HCT116 (cell line): Measurements from ENCODE around the gene SETD3. TPM values are rescaled to one million over a fixed set of nuclear protein-coding genes. Genes with fewer than 3 reads are reported as not detected.

ENCODE experiments used
- ATAC-seq: fragments of 200-7000 bp; cut with Tn5 transposase; 2 replicates; pipeline ENCODE4 v1.9.1; 2020; ENCODE audit warnings: mild to moderate bottlenecking, moderate library complexity
- BruUV-seq: library from RNA; stranded (reverse); fragments of 400-500 nt; replicated peaks from 2 replicates; lab custom pipeline; 2021; lab: Mats Ljungman, UMichigan
- CTCF ChIA-PET: fragments of 300-600 bp; sonication (Branson Sonifier 250); formaldehyde crosslinking; loops from one replicate; lab custom pipeline; 2021; ENCODE audit warnings: antibody characterized with exemption; lab: Charles Lee
- POLR2A ChIA-PET: fragments of 300-600, 350-600 bp; sonication (Branson Sonifier 250); formaldehyde crosslinking; loops from one replicate; lab custom pipeline; 2021; ENCODE audit warnings: antibody characterized with exemption; lab: Charles Lee
- RAD21 ChIA-PET, 2 experiments: fragments of 300-600 bp; sonication (Branson Sonifier 250); formaldehyde crosslinking; loops; one replicate each; lab custom pipeline; 2023; ENCODE audit warnings: low total read pairs in 2 of 2; ENCODE audit not compliant: uncharacterized antibody in 2 of 2, unreplicated experiment in 2 of 2, low non-redundant PET in 1 of 2; lab: Charles Lee
- DNase-seq: peaks from one replicate; pipeline ENCODE4 v3.0.0-alpha.2; 2010; ENCODE audit warnings: low read depth, low spot score
- H2AFZ ChIP-seq: fragments of 200-600 bp; shearing (Covaris generic), sonication (generic); 2 replicates; pipeline ENCODE4 v1.6.1; 2017; ENCODE audit warnings: low read depth, mixed run types, mixed read lengths, antibody characterized with exemption, low read length; ENCODE audit not compliant: poor library complexity, severe bottlenecking
- H3K27ac ChIP-seq: 2 replicates; pipeline ENCODE4 v1.5.1; 2012; ENCODE audit warnings: low read depth, low read length
- H3K27me3 ChIP-seq: fragments of 200-600 bp; sonication (generic); 2 replicates; pipeline ENCODE4 v1.6.1; 2016; ENCODE audit warnings: mixed run types, low read length, mixed read lengths; ENCODE audit not compliant: insufficient read depth
- H3K36me3 ChIP-seq, 2 experiments: fragments of 200-500 bp in 1 of 2; fragments of 200-600 bp in 1 of 2; sonication (Bioruptor generic) in 1 of 2; sonication (generic) in 1 of 2; 2 replicates each; pipeline versions ENCODE4 v1.5.1 to v1.6.1; 2014 to 2016; ENCODE audit warnings: low read length in 2 of 2, inconsistent platforms in 1 of 2, mixed read lengths in 1 of 2, mixed run types in 1 of 2; ENCODE audit not compliant: insufficient read depth in 2 of 2, control insufficient read depth in 1 of 2
- H3K4me1 ChIP-seq, 2 experiments: fragments of 200-600 bp in 1 of 2; sonication (generic) in 1 of 2; 2 replicates each; pipeline versions ENCODE4 v1.5.1 to v1.6.1; 2012 to 2017; ENCODE audit warnings: low read length in 2 of 2, inconsistent platforms in 1 of 2, mild to moderate bottlenecking in 1 of 2, mixed read lengths in 1 of 2, mixed run types in 1 of 2, moderate library complexity in 1 of 2; ENCODE audit not compliant: insufficient read depth in 2 of 2, control insufficient read depth in 1 of 2
- H3K4me2 ChIP-seq: fragments of 200-600 bp; sonication (generic); 2 replicates; pipeline ENCODE4 v1.6.1; 2017; ENCODE audit warnings: mixed run types, low read length, mixed read lengths
- H3K4me3 ChIP-seq, 2 experiments: fragments of 200-600 bp in 1 of 2; sonication (generic) in 1 of 2; replicated peaks in 1 of 2; 2 replicates each; pipeline ENCODE4 v1.5.1; 2011 to 2016; ENCODE audit warnings: low read length in 2 of 2, control low read depth in 1 of 2, low read depth in 1 of 2, mild to moderate bottlenecking in 1 of 2, mixed read lengths in 1 of 2, mixed run types in 1 of 2
- H3K79me2 ChIP-seq: fragments of 200-600 bp; sonication (generic); 2 replicates; pipeline ENCODE4 v1.6.1; 2017; ENCODE audit warnings: mild to moderate bottlenecking, mixed run types, low read length, moderate library complexity, mixed read lengths; ENCODE audit not compliant: insufficient read depth
- H3K9ac ChIP-seq: fragments of 200-600 bp; sonication (generic); 2 replicates; pipeline ENCODE4 v1.6.1; 2016; ENCODE audit warnings: low read length, mixed read lengths
- H3K9me2 ChIP-seq: fragments of 200-600 bp; sonication (generic), shearing (Covaris generic); 2 replicates; pipeline ENCODE4 v1.6.1; 2017; ENCODE audit warnings: mixed run types, mild to moderate bottlenecking, moderate library complexity; ENCODE audit not compliant: insufficient read depth
- H3K9me3 ChIP-seq, 2 experiments: fragments of 200-500 bp in 1 of 2; fragments of 200-600 bp in 1 of 2; sonication (Bioruptor generic) in 1 of 2; sonication (generic) in 1 of 2; 2 replicates each; pipeline ENCODE4 v1.6.1; 2014 to 2017; ENCODE audit warnings: low read length in 2 of 2, mixed read lengths in 2 of 2, inconsistent platforms in 1 of 2, low read depth in 1 of 2, mild to moderate bottlenecking in 1 of 2, mixed run types in 1 of 2, moderate library complexity in 1 of 2; ENCODE audit not compliant: control insufficient read depth in 1 of 2, insufficient read depth in 1 of 2
- H4K20me1 ChIP-seq: fragments of 200-600 bp; sonication (generic), shearing (Covaris generic); 2 replicates; pipeline ENCODE4 v1.6.1; 2017; ENCODE audit warnings: mixed run types, mild to moderate bottlenecking, moderate library complexity; ENCODE audit not compliant: insufficient read depth
- CEBPB ChIP-seq: IDR thresholded peaks from 2 replicates; pipeline ENCODE4 v1.6.1; 2012; ENCODE audit warnings: low read depth
- EGR1 ChIP-seq: IDR thresholded peaks from 2 replicates; pipeline ENCODE4 v1.6.1; 2012; ENCODE audit warnings: low read depth
- ELF1 ChIP-seq: IDR thresholded peaks from 2 replicates; pipeline ENCODE4 v1.6.1; 2012; ENCODE audit warnings: low read depth, borderline replicate concordance
- EZH2 ChIP-seq: fragments of 200-600 bp; sonication (generic); IDR thresholded peaks from 2 replicates; pipeline ENCODE4 v1.6.1; 2017; ENCODE audit warnings: antibody characterized with exemption, mixed run types
- POLR2A ChIP-seq: IDR thresholded peaks from 2 replicates; pipeline ENCODE4 v1.7.0; 2011; ENCODE audit warnings: borderline replicate concordance; ENCODE audit not compliant: insufficient read depth, insufficient read length; ENCODE audit errors: extremely low read depth
- POLR2AphosphoS5 ChIP-seq: IDR thresholded peaks from 2 replicates; pipeline ENCODE4 v1.6.1; 2011; ENCODE audit warnings: mild to moderate bottlenecking, low read depth, low read length, moderate library complexity
- SIN3A ChIP-seq: IDR thresholded peaks from 2 replicates; pipeline ENCODE4 v1.6.1; 2012; ENCODE audit warnings: low read depth
- SP1 ChIP-seq: IDR thresholded peaks from 2 replicates; pipeline ENCODE4 v1.6.1; 2012; ENCODE audit warnings: low read depth
- SRF ChIP-seq: IDR thresholded peaks from 2 replicates; pipeline ENCODE4 v1.6.1; 2012; ENCODE audit warnings: low read depth
- TCF7L2 ChIP-seq: IDR thresholded peaks from 2 replicates; pipeline ENCODE4 v1.7.0; 2011; ENCODE audit warnings: borderline replicate concordance, inconsistent platforms; ENCODE audit not compliant: insufficient read depth, insufficient read length; ENCODE audit errors: extremely low read depth
- YY1 ChIP-seq: IDR thresholded peaks from 2 replicates; pipeline ENCODE4 v1.6.1; 2011; ENCODE audit warnings: low read length, low read depth, moderate library complexity, mild to moderate bottlenecking; ENCODE audit not compliant: insufficient replicate concordance; ENCODE audit errors: extremely low read depth
- ZFX ChIP-seq: fragments of 450-650 bp; IDR thresholded peaks from 2 replicates; pipeline ENCODE4 v1.6.1; 2017
- intact Hi-C: fragments of 100-400 bp; cut with micrococcal nuclease; formaldehyde crosslinking; loops from 2 replicates; pipeline ENCODE4 v1.10.0; 2022
- total RNA-seq: library from RNA; stranded (reverse); gene quantifications from one replicate; pipeline ENCODE4 v1.2.1, GENCODE V29; 2021; ENCODE audit not compliant: unreplicated experiment
- TF ChIP-seq, protein P1 (sequence below), 3 experiments: fragments of 200-600 bp in 1 of 3; sonication (generic) in 1 of 3; IDR thresholded peaks in 2 of 3; conservative IDR thresholded peaks in 1 of 3; 2 replicates each; pipeline ENCODE4 v1.5.1; 2012 to 2017; ENCODE audit warnings: low read depth in 2 of 3, low read length in 2 of 3, antibody characterized with exemption in 1 of 3, borderline replicate concordance in 1 of 3, control low read depth in 1 of 3, mild to moderate bottlenecking in 1 of 3, mixed read lengths in 1 of 3, mixed run types in 1 of 3, moderate library complexity in 1 of 3; ENCODE audit not compliant: insufficient read depth in 1 of 3
- TF ChIP-seq, protein P2 (sequence below): IDR thresholded peaks from 2 replicates; pipeline ENCODE4 v1.6.1; 2012

SETD3 gene
- total RNA-seq, 1 experiment from 2014 or later = 46.6 TPM

DNA sequence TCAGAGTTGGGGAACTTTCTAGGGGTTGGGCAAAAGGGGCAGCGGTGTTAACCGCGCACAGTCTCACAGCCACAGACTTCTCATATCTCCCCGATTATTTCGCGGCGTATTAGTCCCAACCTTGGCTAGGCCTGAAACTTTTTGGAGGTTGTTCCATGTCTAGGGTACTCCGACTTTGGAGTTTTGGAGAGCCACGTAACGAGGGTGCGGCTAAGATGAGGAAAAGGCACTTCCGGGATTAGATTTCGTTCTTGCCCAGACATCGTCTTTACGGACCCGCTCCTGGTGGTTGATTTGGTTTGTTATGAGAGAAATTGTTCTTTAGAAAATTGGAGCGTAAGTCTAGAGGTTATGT, 1.1 kb upstream of the SETD3 start:
- Histone ChIP-seq H3K36me3 (no peaks in the 10 kb centered on the region), H3K4me1 (peaks cover 10 to 18% of the 10 kb centered on the region in 2 experiments; a peak in 3 of 4 replicates), H2AFZ (no peak overlapping the region), H3K4me2 (peak overlapping the region; percentile 96), H3K4me3 (peak overlapping the region; percentile 76 to 89), H3K9me2 (no peaks in the 10 kb centered on the region), H3K27ac (peak overlapping the region; percentile 66), H3K9ac (peak overlapping the region; percentile 93), H3K27me3 (no peaks in the 10 kb centered on the region), H3K79me2 (peaks cover 90% of the 10 kb centered on the region), H3K9me3 (no peaks in the 10 kb centered on the region), H4K20me1 (peaks cover 23% of the 10 kb centered on the region; the same call in 1 of the 2 replicates)
- POLR2A ChIA-PET = interaction anchor here (1.0 to 1.2 kb wide), 3 partner anchors 10 to 119 kb away, joined by 3 to 5 read pairs (median 4); no protein-coding TSS in a partner anchor
- no peak for ATAC-seq
- no peak for DNase-seq
- TF ChIP-seq ELF1 (peak; percentile 57), EZH2 (no peak)
- CTCF ChIA-PET = no interaction called here
- RAD21 ChIA-PET = no interaction called here
- no TSS peak for BruUV-seq
- intact Hi-C loops = loop anchor here (2.0 kb wide), 1 partner anchor 123 kb away; the partner anchor contains the start of gene CCDC85C

DNA sequence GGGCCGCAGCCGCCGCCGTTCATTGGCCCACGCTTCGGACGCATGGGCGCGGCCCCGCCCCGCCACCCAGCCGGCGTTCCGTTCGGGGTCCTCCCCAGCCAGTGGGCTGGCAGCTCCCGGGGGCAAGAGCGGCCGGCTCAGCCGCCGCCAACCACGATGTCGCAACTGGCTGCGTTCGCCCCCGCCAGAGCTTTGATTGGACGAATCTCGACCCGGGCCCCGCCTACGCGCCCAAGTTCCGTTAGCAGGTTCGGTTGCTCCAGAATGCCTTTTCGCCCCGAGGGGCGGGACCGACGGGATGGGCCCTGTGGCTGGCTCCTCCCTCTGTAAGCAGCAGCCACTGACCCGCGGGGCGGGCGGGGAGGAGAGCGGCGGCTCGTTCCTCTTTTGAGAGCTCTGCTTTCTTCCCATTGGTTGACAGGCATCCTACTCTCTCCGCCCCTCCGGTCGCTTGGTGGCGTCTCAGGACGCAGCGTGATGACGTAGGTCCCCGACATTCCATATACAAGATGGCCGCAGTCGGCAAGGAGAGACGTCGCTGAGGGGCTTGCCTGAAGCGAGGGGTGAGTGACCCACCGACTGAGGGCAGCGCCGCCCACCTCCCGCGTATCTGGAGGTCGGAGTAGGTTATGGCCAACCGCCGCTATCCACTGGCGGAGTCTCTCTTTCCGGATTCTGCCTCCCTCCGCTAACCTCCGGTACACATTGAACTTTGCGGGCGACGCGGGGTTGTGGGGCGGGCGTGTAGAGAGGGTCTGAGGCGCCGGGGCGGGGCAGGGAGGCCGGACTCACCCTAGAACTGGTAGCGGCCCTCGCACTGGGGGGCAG, 472 bp upstream of the SETD3 start, which contains the start of gene CCNK:
Gene CCNK, plus strand, starts transcription at position 493 of the 828 bp plus-strand sequence. CDS start 11,269 bp downstream, outside the sequence.
- peak within 1 kb of the TSS; percentile 86 for H3K27ac ChIP-seq
- peak within 1 kb of the TSS; percentile 93 for H3K9ac ChIP-seq
- ChIA-PET CTCF (interaction anchor here (0.6 to 0.9 kb wide), 4 partner anchors 88 to 203 kb away, joined by 3 to 4 read pairs (median 4); partner anchors contain the start of gene CYP46A1), POLR2A (interaction anchor here (1.0 to 1.2 kb wide), 4 partner anchors 11 to 119 kb away, joined by 3 to 5 read pairs (median 4); no protein-coding TSS in a partner anchor)
- DNase-seq = peak; percentile 99
- peak within 1 kb of the TSS; percentile 96 for H3K4me2 ChIP-seq
- H3K9me2 ChIP-seq = no peaks in the 10 kb centered on the region
- H3K9me3 ChIP-seq = no peaks in the 10 kb centered on the region
- no peaks in the 10 kb centered on the region for H3K36me3 ChIP-seq
- TF ChIP-seq CEBPB = peak; percentile 92
- TF ChIP-seq TCF7L2 = peak; percentile 18
- peak; percentile 96 for TF ChIP-seq SP1
- TF ChIP-seq, protein P1, sequence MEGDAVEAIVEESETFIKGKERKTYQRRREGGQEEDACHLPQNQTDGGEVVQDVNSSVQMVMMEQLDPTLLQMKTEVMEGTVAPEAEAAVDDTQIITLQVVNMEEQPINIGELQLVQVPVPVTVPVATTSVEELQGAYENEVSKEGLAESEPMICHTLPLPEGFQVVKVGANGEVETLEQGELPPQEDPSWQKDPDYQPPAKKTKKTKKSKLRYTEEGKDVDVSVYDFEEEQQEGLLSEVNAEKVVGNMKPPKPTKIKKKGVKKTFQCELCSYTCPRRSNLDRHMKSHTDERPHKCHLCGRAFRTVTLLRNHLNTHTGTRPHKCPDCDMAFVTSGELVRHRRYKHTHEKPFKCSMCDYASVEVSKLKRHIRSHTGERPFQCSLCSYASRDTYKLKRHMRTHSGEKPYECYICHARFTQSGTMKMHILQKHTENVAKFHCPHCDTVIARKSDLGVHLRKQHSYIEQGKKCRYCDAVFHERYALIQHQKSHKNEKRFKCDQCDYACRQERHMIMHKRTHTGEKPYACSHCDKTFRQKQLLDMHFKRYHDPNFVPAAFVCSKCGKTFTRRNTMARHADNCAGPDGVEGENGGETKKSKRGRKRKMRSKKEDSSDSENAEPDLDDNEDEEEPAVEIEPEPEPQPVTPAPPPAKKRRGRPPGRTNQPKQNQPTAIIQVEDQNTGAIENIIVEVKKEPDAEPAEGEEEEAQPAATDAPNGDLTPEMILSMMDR (IDR thresholded peaks at IDR 0.05 in 2 of 3, conservative IDR thresholded peaks at IDR 0.05 in 1 of 3; ENCODE audit: borderline replicate concordance in 1 of 3, insufficient read depth in 1 of 3, low read depth in 2 of 3, low read length in 2 of 3) = no peak
- no peak for TF ChIP-seq ZFX
- TF ChIP-seq EGR1 = peak; percentile 98
- TF ChIP-seq, protein P2, sequence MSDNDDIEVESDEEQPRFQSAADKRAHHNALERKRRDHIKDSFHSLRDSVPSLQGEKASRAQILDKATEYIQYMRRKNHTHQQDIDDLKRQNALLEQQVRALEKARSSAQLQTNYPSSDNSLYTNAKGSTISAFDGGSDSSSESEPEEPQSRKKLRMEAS = no peak
- peak; percentile 42; the same call in 1 of the 2 replicates for TF ChIP-seq SIN3A
- TF ChIP-seq POLR2AphosphoS5 = peak; percentile 91
- peak; percentile 93 for TF ChIP-seq SRF
- peak; percentile 75 for TF ChIP-seq POLR2A
- peak; percentile 98 for TF ChIP-seq YY1
- TF ChIP-seq, all 23 proteins: peak for 9
- peak within 1 kb of the TSS; percentile 76 to 89 for H3K4me3 ChIP-seq
- no peak within 1 kb of the TSS for H2AFZ ChIP-seq
- RAD21 ChIA-PET = no interaction called here
- no TSS peak for BruUV-seq
- ATAC-seq = peak; percentile 89
- H3K4me1 ChIP-seq = peaks cover 10 to 18% of the 10 kb centered on the region in 2 experiments; a peak in 3 of 4 replicates
- peaks cover 90% of the 10 kb centered on the region for H3K79me2 ChIP-seq
- H3K27me3 ChIP-seq = no peaks in the 10 kb centered on the region
- intact Hi-C loops = loop anchor here (2.0 kb wide), 1 partner anchor 124 kb away; the partner anchor contains the start of gene CCDC85C
- peaks cover 23% of the 10 kb centered on the region; the same call in 1 of the 2 replicates for H4K20me1 ChIP-seq
